HCT116 (cell line): Measurements from ENCODE around the gene PSORS1C2.

Experiments
- ATF3 ChIP-seq: IDR thresholded peaks from 2 replicates; pipeline ENCODE4 v1.6.1; 2012
- CBX3 ChIP-seq: IDR thresholded peaks from 2 replicates; pipeline ENCODE4 v1.6.1; 2012; ENCODE audit warnings: low read depth
- CEBPB ChIP-seq: IDR thresholded peaks from 2 replicates; pipeline ENCODE4 v1.6.1; 2012; ENCODE audit warnings: low read depth
- EGR1 ChIP-seq: IDR thresholded peaks from 2 replicates; pipeline ENCODE4 v1.6.1; 2012; ENCODE audit warnings: low read depth
- EZH2 ChIP-seq: fragments of 200-600 bp; sonication (generic); IDR thresholded peaks from 2 replicates; pipeline ENCODE4 v1.6.1; 2017; ENCODE audit warnings: antibody characterized with exemption, mixed run types
- MAX ChIP-seq: IDR thresholded peaks from 2 replicates; pipeline ENCODE4 v1.6.1; 2012
- POLR2A ChIP-seq: IDR thresholded peaks from 2 replicates; pipeline ENCODE4 v1.7.0; 2011; ENCODE audit warnings: borderline replicate concordance; ENCODE audit not compliant: insufficient read depth, insufficient read length; ENCODE audit errors: extremely low read depth
- RAD21 ChIP-seq: IDR thresholded peaks from 2 replicates; pipeline ENCODE4 v1.6.1; 2012; ENCODE audit warnings: low read depth, mild to moderate bottlenecking
- SIN3A ChIP-seq: IDR thresholded peaks from 2 replicates; pipeline ENCODE4 v1.6.1; 2012; ENCODE audit warnings: low read depth
- SP1 ChIP-seq: IDR thresholded peaks from 2 replicates; pipeline ENCODE4 v1.6.1; 2012; ENCODE audit warnings: low read depth
- TCF7L2 ChIP-seq: IDR thresholded peaks from 2 replicates; pipeline ENCODE4 v1.7.0; 2011; ENCODE audit warnings: borderline replicate concordance, inconsistent platforms; ENCODE audit not compliant: insufficient read depth, insufficient read length; ENCODE audit errors: extremely low read depth
- YY1 ChIP-seq: IDR thresholded peaks from 2 replicates; pipeline ENCODE4 v1.6.1; 2011; ENCODE audit warnings: low read length, low read depth, moderate library complexity, mild to moderate bottlenecking; ENCODE audit not compliant: insufficient replicate concordance; ENCODE audit errors: extremely low read depth
- ZNF274 ChIP-seq: fragments of 200-500 bp; sonication (Bioruptor generic); IDR thresholded peaks from 2 replicates; pipeline ENCODE4 v1.6.1; 2014; ENCODE audit warnings: mild to moderate bottlenecking, low read depth, low read length, inconsistent platforms
- TF ChIP-seq, protein P1 (sequence below), 3 experiments: fragments of 200-600 bp in 1 of 3; sonication (generic) in 1 of 3; IDR thresholded peaks in 2 of 3; conservative IDR thresholded peaks in 1 of 3; 2 replicates each; pipeline ENCODE4 v1.5.1; 2012 to 2017; ENCODE audit warnings: low read depth in 2 of 3, low read length in 2 of 3, antibody characterized with exemption in 1 of 3, borderline replicate concordance in 1 of 3, control low read depth in 1 of 3, mild to moderate bottlenecking in 1 of 3, mixed read lengths in 1 of 3, mixed run types in 1 of 3, moderate library complexity in 1 of 3; ENCODE audit not compliant: insufficient read depth in 1 of 3

- TF ChIP-seq, protein P1, sequence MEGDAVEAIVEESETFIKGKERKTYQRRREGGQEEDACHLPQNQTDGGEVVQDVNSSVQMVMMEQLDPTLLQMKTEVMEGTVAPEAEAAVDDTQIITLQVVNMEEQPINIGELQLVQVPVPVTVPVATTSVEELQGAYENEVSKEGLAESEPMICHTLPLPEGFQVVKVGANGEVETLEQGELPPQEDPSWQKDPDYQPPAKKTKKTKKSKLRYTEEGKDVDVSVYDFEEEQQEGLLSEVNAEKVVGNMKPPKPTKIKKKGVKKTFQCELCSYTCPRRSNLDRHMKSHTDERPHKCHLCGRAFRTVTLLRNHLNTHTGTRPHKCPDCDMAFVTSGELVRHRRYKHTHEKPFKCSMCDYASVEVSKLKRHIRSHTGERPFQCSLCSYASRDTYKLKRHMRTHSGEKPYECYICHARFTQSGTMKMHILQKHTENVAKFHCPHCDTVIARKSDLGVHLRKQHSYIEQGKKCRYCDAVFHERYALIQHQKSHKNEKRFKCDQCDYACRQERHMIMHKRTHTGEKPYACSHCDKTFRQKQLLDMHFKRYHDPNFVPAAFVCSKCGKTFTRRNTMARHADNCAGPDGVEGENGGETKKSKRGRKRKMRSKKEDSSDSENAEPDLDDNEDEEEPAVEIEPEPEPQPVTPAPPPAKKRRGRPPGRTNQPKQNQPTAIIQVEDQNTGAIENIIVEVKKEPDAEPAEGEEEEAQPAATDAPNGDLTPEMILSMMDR (IDR thresholded peaks at IDR 0.05 in 2 of 3, conservative IDR thresholded peaks at IDR 0.05 in 1 of 3; ENCODE audit: borderline replicate concordance in 1 of 3, insufficient read depth in 1 of 3, low read depth in 2 of 3, low read length in 2 of 3), result no peak
- TF ChIP-seq POLR2A (no peak), YY1 (no peak), ZNF274 (no peak), MAX (no peak), EGR1 (no peak), EZH2 (no peak), CBX3 (no peak), SIN3A (no peak), TCF7L2 (no peak), SP1 (no peak), CEBPB (no peak), RAD21 (no peak), ATF3 (no peak)
These were observed 13.1 kb downstream of the PSORS1C2 start for GRCh38 chr6:31125586-31126363.
